Osteoblast (primary cell): ENCODE measurements around the gene CRYGB. TPM values are rescaled to one million over a fixed set of nuclear protein-coding genes. Genes with fewer than 3 reads are reported as not detected.

Experiments
- DNase-seq: peaks from one replicate; pipeline ENCODE4 v3.0.0; 2011; ENCODE audit warnings: low spot score, mixed read lengths; ENCODE audit not compliant: insufficient read length; ENCODE audit errors: missing footprints
- H2AFZ ChIP-seq: 2 replicates; pipeline ENCODE4 v1.6.0; 2011; ENCODE audit warnings: mild to moderate bottlenecking, low read length
- H3K27ac ChIP-seq: 2 replicates; pipeline ENCODE4 v1.5.1; 2011; ENCODE audit warnings: mild to moderate bottlenecking, low read depth, low read length, moderate library complexity
- H3K27me3 ChIP-seq: 2 replicates; pipeline ENCODE4 v1.6.0; 2012; ENCODE audit warnings: mild to moderate bottlenecking, control low read depth, inconsistent platforms, low read length, moderate library complexity; ENCODE audit not compliant: insufficient read depth
- H3K36me3 ChIP-seq: 2 replicates; pipeline ENCODE4 v1.5.1; 2011; ENCODE audit warnings: mild to moderate bottlenecking, low read length, control low read depth, moderate library complexity; ENCODE audit not compliant: insufficient read depth
- H3K4me1 ChIP-seq: 2 replicates; pipeline ENCODE4 v1.5.1; 2011; ENCODE audit warnings: mild to moderate bottlenecking, low read length, control low read depth, moderate library complexity; ENCODE audit not compliant: insufficient read depth
- H3K4me2 ChIP-seq: 2 replicates; pipeline ENCODE4 v1.6.0; 2011; ENCODE audit warnings: mild to moderate bottlenecking, low read length; ENCODE audit not compliant: insufficient read depth
- H3K4me3 ChIP-seq: fragments of 200-600 bp; sonication (generic); 3 replicates; pipeline ENCODE4 v1.5.1; 2012; ENCODE audit warnings: mild to moderate bottlenecking, low read length, inconsistent platforms; ENCODE audit not compliant: insufficient read depth
- H3K79me2 ChIP-seq: 2 replicates; pipeline ENCODE4 v1.6.0; 2012; ENCODE audit warnings: mild to moderate bottlenecking, low read length, control low read depth, inconsistent platforms; ENCODE audit not compliant: insufficient read depth
- H3K9me3 ChIP-seq: 2 replicates; pipeline ENCODE4 v1.5.1; 2011; ENCODE audit warnings: low read depth, low read length, control low read depth
- H4K20me1 ChIP-seq: 2 replicates; pipeline ENCODE4 v1.6.0; 2012; ENCODE audit warnings: mild to moderate bottlenecking, low read length, control low read depth; ENCODE audit not compliant: insufficient read depth
- CTCF ChIP-seq: IDR thresholded peaks from 2 replicates; pipeline ENCODE4 v1.5.1; 2011; ENCODE audit warnings: mild to moderate bottlenecking, low read depth, low read length, moderate library complexity; ENCODE audit errors: extremely low read depth
- total RNA-seq: library from RNA; depleted of rRNA; stranded (reverse); fragments of >200 nt; gene quantifications from 2 replicates; pipeline ENCODE4 v1.2.3, GENCODE V29; 2012

CRYGB gene
- total RNA-seq, 1 donor: not detected

GRCh38 chr2:208136716-208137094, 9.3 kb downstream of the CRYGB start:
- no peak for DNase-seq
- Histone ChIP-seq H3K4me3 (no peak overlapping the region), H2AFZ (no peak overlapping the region), H3K27me3 (no peaks in the 10 kb centered on the region), H3K9me3 (no peaks in the 10 kb centered on the region), H3K4me1 (no peaks in the 10 kb centered on the region), H3K27ac (no peak overlapping the region), H3K79me2 (no peaks in the 10 kb centered on the region), H4K20me1 (no peaks in the 10 kb centered on the region), H3K4me2 (no peak overlapping the region), H3K36me3 (no peaks in the 10 kb centered on the region)
- TF ChIP-seq CTCF: no peak

- no peak for DNase-seq
- Histone ChIP-seq H3K9me3 (no peaks in the 10 kb centered on the region), H3K27me3 (no peaks in the 10 kb centered on the region), H3K27ac (no peak overlapping the region), H2AFZ (no peak overlapping the region), H3K36me3 (no peaks in the 10 kb centered on the region), H3K4me2 (no peak overlapping the region), H3K4me3 (no peak overlapping the region), H3K4me1 (no peaks in the 10 kb centered on the region), H4K20me1 (no peaks in the 10 kb centered on the region), H3K79me2 (no peaks in the 10 kb centered on the region)
- no peak for TF ChIP-seq CTCF
Measured at GRCh38 chr2:208135794-208136715, 9.9 kb downstream of the CRYGB start.

GRCh38 chr2:208134928-208135586, 10.9 kb downstream of the CRYGB start:
- Histone ChIP-seq H4K20me1 (no peaks in the 10 kb centered on the region), H3K79me2 (no peaks in the 10 kb centered on the region), H2AFZ (no peak overlapping the region), H3K4me2 (no peak overlapping the region), H3K27me3 (no peaks in the 10 kb centered on the region), H3K27ac (no peak overlapping the region), H3K4me3 (no peak overlapping the region), H3K9me3 (no peaks in the 10 kb centered on the region), H3K36me3 (no peaks in the 10 kb centered on the region), H3K4me1 (no peaks in the 10 kb centered on the region)
- no peak for TF ChIP-seq CTCF
- DNase-seq: no peak

- no peak overlapping the region for H3K4me2 ChIP-seq
- no peak for TF ChIP-seq CTCF
Measured at GRCh38 chr2:208130712-208131110, 15.2 kb downstream of the CRYGB start.

More at GRCh38 chr2:208130712-208131110, 15.2 kb downstream of the CRYGB start:
- Histone ChIP-seq H4K20me1 (no peaks in the 10 kb centered on the region), H3K27me3 (no peaks in the 10 kb centered on the region), H3K79me2 (no peaks in the 10 kb centered on the region), H3K9me3 (no peaks in the 10 kb centered on the region), H3K4me1 (no peaks in the 10 kb centered on the region), H3K27ac (no peak overlapping the region), H2AFZ (no peak overlapping the region), H3K4me3 (no peak overlapping the region), H3K36me3 (no peaks in the 10 kb centered on the region)
- no peak for DNase-seq
